ENCODE results near the gene HLA-A.

Gene HLA-A

DNA sequence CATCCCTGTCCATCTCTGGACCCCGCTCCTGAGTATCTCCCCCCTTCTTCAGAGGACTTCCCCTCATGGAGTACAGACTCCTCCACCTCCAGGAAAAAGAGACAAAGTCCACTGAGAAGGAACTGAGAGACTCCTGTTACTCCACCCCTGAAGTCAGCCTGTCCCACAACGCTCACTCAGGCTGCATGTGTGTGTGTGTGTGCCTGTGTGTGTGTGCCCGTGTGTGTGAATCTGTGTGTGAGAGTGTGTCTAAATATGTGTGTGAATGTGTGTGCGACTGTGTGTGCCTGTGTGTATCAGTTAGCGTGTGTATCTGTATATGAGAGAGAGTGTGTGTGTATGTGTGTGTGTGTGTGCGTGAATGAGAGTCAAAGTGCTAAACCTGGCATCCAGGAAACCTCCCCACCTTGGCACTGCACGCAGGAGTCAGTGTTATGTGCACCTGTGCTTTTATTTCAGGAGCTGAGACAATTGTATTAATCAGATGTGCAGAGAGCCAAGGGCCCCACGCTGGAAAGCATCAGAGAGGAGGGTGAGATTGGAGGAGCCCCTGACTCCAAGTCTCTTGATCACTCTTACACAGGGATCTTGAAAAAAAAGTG, 39.0 kb downstream of the HLA-A start:
- TF ChIP-seq, protein P1, sequence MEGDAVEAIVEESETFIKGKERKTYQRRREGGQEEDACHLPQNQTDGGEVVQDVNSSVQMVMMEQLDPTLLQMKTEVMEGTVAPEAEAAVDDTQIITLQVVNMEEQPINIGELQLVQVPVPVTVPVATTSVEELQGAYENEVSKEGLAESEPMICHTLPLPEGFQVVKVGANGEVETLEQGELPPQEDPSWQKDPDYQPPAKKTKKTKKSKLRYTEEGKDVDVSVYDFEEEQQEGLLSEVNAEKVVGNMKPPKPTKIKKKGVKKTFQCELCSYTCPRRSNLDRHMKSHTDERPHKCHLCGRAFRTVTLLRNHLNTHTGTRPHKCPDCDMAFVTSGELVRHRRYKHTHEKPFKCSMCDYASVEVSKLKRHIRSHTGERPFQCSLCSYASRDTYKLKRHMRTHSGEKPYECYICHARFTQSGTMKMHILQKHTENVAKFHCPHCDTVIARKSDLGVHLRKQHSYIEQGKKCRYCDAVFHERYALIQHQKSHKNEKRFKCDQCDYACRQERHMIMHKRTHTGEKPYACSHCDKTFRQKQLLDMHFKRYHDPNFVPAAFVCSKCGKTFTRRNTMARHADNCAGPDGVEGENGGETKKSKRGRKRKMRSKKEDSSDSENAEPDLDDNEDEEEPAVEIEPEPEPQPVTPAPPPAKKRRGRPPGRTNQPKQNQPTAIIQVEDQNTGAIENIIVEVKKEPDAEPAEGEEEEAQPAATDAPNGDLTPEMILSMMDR (IDR thresholded peaks at IDR 0.05; ENCODE audit: low read depth, low read length) = no peak
- no peak overlapping the region for H3K4me3 ChIP-seq (replicated peaks in 1 of 2; ENCODE audit: low read depth in 2 of 2, low read length in 2 of 2)
- DNase-seq (ENCODE audit: low read depth in 2 of 2) = no peak

DNA sequence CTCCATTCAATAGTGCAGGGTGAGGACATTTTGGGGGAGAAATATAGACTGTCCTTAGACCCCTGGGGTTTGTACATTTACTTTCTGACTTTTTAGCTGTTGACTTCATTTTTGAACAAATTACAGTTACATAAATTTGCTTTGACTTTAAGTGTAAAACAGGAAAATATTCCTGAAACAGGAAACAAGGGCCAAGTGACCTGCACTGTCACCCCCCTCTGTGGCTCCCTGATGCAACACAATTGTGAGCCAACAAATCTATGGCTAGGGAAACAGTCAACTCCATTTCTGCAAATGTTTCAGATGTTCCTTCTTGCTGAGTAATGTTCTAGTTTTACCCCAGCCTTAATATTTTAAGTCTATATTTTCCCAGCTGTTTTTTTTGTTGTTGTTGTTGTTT, 39.8 kb downstream of the HLA-A start:
- TF ChIP-seq, protein P1 (IDR thresholded peaks at IDR 0.05; ENCODE audit: low read depth, low read length) = no peak
- no peak overlapping the region for H3K4me3 ChIP-seq (replicated peaks in 1 of 2; ENCODE audit: low read depth in 2 of 2, low read length in 2 of 2)
- DNase-seq (ENCODE audit: low read depth in 2 of 2) = no peak

DNA sequence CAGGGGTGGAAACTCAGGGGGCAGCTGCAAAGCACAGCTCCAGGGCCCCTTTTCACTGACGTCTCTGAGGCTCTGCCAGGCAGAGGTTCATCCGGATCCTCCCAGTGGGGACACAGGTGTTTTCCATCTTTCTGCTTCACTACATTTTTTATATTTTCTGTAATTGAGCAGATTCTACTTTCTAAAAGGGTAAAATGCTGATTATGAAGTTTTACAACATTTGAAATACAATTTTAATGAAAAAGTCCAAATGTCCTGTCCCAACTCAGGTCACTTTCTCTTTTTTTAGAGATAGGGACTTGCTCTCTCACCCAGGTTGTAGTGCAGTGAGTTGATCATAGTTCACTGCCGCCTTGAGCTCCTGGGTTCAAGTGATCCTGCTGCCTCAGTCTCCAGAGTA, 41.9 kb downstream of the HLA-A start:
- DNase-seq (ENCODE audit: low read depth in 2 of 2) = no peak
- H3K4me3 ChIP-seq (replicated peaks in 1 of 2; ENCODE audit: low read depth in 2 of 2, low read length in 2 of 2) = no peak overlapping the region
- TF ChIP-seq, protein P1 (IDR thresholded peaks at IDR 0.05; ENCODE audit: low read depth, low read length) = no peak

DNA sequence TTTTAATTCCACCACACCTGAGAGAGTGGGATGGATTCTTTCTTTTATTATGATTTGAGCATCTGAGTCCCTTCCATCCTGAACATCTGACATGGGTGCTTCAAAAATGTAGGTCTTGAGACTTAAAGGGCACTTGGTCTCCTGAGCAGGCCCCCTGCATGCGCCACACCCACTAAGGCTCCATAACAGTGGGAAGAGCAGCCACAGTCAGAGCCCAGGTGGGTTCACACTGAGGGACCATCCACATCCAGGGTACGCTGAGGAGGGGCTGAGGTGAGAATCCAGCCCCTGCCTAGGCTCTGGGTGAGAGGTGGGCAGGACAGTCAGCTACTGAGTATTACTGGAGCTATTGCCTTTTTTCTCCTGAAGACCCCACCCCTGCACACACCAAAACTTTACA, 42.7 kb downstream of the HLA-A start:
- no peak overlapping the region for H3K4me3 ChIP-seq (replicated peaks in 1 of 2; ENCODE audit: low read depth in 2 of 2, low read length in 2 of 2)
- no peak for DNase-seq (ENCODE audit: low read depth in 2 of 2)
- TF ChIP-seq, protein P1 (IDR thresholded peaks at IDR 0.05; ENCODE audit: low read depth, low read length) = no peak

DNA sequence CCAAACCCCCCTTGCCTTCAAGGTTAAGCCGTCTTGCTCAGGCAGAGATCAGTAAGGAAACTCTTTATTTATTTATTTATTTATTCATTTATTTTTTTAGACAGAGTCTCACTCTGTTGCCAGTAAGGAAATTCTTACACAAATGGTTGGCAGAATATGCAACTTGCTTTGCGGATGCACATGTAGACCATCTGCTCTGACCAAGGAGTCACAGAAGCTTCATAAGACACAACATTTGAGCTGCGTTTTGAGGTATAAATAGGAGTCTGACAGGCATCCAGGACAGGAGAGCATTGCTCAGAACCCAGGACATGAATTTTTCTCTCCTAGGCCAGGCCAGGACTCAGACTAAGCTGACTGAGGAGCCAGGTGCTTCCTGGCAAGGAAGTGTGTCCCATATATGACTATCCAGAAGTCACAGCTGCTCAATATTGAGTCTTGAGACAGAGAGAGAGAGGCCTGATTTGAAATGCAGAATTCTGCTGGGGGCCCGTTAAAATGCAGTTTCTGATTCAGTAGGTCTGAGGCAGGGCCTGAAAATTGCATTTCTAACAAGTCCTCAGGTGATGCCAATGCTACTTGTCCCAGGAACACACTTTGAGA, 43.9 kb downstream of the HLA-A start:
- TF ChIP-seq, protein P1 (IDR thresholded peaks at IDR 0.05; ENCODE audit: low read depth, low read length) = no peak
- no peak overlapping the region for H3K4me3 ChIP-seq (replicated peaks in 1 of 2; ENCODE audit: low read depth in 2 of 2, low read length in 2 of 2)

DNA sequence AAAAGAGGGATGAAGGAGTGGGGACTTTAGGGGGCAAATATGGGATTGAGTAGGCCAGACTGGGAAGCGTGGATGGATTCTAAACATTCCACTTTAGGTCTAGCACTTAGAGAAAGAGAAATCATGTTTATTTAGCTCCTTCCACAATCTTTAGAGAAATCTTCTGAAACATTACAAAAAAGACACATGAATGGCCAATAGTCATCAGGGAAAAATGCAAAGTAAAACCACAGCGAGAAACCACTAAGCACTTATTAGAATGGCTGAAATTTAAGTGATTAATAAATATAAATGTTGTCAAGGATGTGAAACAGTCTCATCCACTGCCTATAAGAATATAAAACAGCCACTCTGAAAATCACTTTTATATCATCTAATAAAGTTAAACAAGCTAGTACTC, 46.9 kb downstream of the HLA-A start:
- no peak overlapping the region for H3K4me3 ChIP-seq (replicated peaks in 1 of 2; ENCODE audit: low read depth in 2 of 2, low read length in 2 of 2)
- DNase-seq (ENCODE audit: low read depth in 2 of 2) = no peak
- TF ChIP-seq, protein P1 (IDR thresholded peaks at IDR 0.05; ENCODE audit: low read depth, low read length) = no peak

More for the DNA sequence above, 43.9 kb downstream of the HLA-A start:
- no peak for DNase-seq (ENCODE audit: low read depth in 2 of 2)

DNA sequence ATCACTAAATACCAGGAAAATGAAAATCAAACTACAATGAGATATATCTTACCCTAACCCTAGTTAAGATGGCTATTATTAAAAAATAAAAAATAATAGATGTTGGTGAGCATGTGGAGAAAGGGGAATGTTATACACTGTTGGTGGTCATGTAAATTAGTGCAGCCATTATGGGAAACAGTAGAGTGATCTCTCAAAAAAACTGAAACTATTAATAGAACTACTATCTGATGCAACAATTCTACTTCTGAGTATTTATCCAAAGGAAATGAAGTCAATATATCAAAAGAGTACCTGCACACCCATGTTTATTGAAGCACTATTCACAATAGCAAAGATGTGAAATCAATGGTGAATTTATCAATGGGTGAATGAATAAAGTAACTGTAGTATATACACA, 48.6 kb downstream of the HLA-A start:
- TF ChIP-seq, protein P1 (IDR thresholded peaks at IDR 0.05; ENCODE audit: low read depth, low read length) = no peak
- no peak overlapping the region for H3K4me3 ChIP-seq (replicated peaks in 1 of 2; ENCODE audit: low read depth in 2 of 2, low read length in 2 of 2)
- no peak for DNase-seq (ENCODE audit: low read depth in 2 of 2)
